C4-2B (cell line): ENCODE data around the gene PLEKHG1.

ENCODE experiments used
- ZFX ChIP-seq: fragments of 450-650 bp; IDR thresholded peaks from 2 replicates; pipeline ENCODE4 v1.6.1; 2017
- TF ChIP-seq, protein P1 (sequence below): fragments of 450-650 bp; conservative IDR thresholded peaks from 2 replicates; pipeline ENCODE4 v1.5.1; 2017; ENCODE audit warnings: mild to moderate bottlenecking

DNA sequence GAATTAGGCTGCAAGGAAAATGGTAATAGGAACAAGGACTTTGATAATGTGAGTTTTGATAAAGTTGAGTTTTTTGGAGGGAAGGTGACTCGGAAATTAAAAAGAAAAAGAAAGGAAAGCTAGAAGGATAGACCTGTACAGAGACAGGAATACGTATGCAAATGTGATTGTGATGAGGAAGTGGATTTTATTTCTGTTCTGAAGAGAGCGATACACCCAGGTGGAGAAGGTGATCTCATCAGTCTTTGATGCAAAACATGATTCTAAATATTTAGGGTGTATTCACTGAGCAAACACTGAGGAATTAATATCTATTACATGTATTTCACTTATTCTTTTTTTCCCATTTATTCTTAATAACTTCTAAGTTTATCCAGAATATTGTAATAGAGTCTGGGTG, 9.2 kb upstream of the PLEKHG1 start:
- TF ChIP-seq, protein P1, sequence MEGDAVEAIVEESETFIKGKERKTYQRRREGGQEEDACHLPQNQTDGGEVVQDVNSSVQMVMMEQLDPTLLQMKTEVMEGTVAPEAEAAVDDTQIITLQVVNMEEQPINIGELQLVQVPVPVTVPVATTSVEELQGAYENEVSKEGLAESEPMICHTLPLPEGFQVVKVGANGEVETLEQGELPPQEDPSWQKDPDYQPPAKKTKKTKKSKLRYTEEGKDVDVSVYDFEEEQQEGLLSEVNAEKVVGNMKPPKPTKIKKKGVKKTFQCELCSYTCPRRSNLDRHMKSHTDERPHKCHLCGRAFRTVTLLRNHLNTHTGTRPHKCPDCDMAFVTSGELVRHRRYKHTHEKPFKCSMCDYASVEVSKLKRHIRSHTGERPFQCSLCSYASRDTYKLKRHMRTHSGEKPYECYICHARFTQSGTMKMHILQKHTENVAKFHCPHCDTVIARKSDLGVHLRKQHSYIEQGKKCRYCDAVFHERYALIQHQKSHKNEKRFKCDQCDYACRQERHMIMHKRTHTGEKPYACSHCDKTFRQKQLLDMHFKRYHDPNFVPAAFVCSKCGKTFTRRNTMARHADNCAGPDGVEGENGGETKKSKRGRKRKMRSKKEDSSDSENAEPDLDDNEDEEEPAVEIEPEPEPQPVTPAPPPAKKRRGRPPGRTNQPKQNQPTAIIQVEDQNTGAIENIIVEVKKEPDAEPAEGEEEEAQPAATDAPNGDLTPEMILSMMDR, result no peak
- TF ChIP-seq ZFX, result no peak
